ENCODE measurements around the gene GRIA1.
"Not testable (repeated sequence)": the region's sequence is repeated elsewhere in the genome, so short reads cannot be mapped to it uniquely, and the experiment has no call there.

GRIA1 gene

GRCh38 chr5:153829510-153830065, 339.1 kb downstream of the GRIA1 start:
- DNase-seq (ENCODE audit: low read depth in 2 of 2), result no peak

GRCh38 chr5:153831973-153832372, 341.5 kb downstream of the GRIA1 start:
- no peak for DNase-seq (ENCODE audit: low read depth in 2 of 2)

- DNase-seq (ENCODE audit: low read depth in 2 of 2), result no peak
Measured at GRCh38 chr5:153835891-153836515, 345.5 kb downstream of the GRIA1 start.

- DNase-seq (ENCODE audit: low read depth in 2 of 2), result not testable (repeated sequence)
Measured at GRCh38 chr5:153849303-153850113, 359.0 kb downstream of the GRIA1 start.

- no peak for DNase-seq (ENCODE audit: low read depth in 2 of 2)
Measured at GRCh38 chr5:153860195-153860886, 369.9 kb downstream of the GRIA1 start.

- DNase-seq (ENCODE audit: low read depth in 2 of 2), result not testable (repeated sequence)
Measured at GRCh38 chr5:153862906-153863305, 372.4 kb downstream of the GRIA1 start.
